HepG2 (cell line): ENCODE measurements around the gene LRRN2. TPM values are rescaled to one million over a fixed set of nuclear protein-coding genes. Genes with fewer than 3 reads are reported as not detected.

Experiments
- ATAC-seq: fragments of 200-7000 bp; cut with Tn5 transposase; 3 replicates; pipeline ENCODE4 v1.9.1; 2020; ENCODE audit warnings: mild to moderate bottlenecking, moderate library complexity
- BruUV-seq: library from RNA; stranded (reverse); fragments of 400-500 nt; replicated peaks from 2 replicates; lab custom pipeline; 2021; lab: Mats Ljungman, UMichigan
- CTCF ChIA-PET: fragments of 300-600 bp; formaldehyde crosslinking; extraction: SDS; loops from one replicate; lab custom pipeline; 2021; ENCODE audit warnings: low total read pairs, inconsistent platforms, low intra/inter-chr PET ratio; lab: Yijun Ruan, JAX
- POLR2A ChIA-PET: fragments of 350-600 bp; sonication (Branson Sonifier 250); formaldehyde crosslinking; loops from one replicate; lab custom pipeline; 2020; ENCODE audit warnings: antibody characterized with exemption, inconsistent platforms; lab: Yijun Ruan, JAX
- DNase-seq: peaks from one replicate; pipeline ENCODE4 v3.0.0-alpha.2; 2015; ENCODE audit warnings: low spot score
- FAIRE-seq: peaks from 3 replicates; lab custom pipeline; 2011; peaks lifted over from hg19 to GRCh38; lab: Jason Lieb, UNC
- H2AFZ ChIP-seq: one replicate; pipeline ENCODE4 v1.6.1; 2011; ENCODE audit warnings: low read length, inconsistent platforms
- H3K27ac ChIP-seq: fragments of 300-600 bp; 3 replicates; pipeline ENCODE4 v1.8.0; 2011; ENCODE audit warnings: mixed run types, mild to moderate bottlenecking, mixed read lengths, low read length, inconsistent platforms; ENCODE audit not compliant: insufficient read depth; ENCODE audit errors: extremely low read length
- H3K27me3 ChIP-seq, 2 experiments: fragments of 200-600 bp in 1 of 2; 2 replicates in 1 of 2; 3 replicates in 1 of 2; pipeline versions ENCODE4 v1.6.0 to v1.8.0; 2011; ENCODE audit warnings: low read length in 2 of 2, mild to moderate bottlenecking in 2 of 2, moderate library complexity in 2 of 2, inconsistent platforms in 1 of 2; ENCODE audit not compliant: insufficient read depth in 2 of 2, control insufficient read depth in 1 of 2
- H3K36me3 ChIP-seq, 2 experiments: fragments of 200-600 bp in 1 of 2; replicated peaks in 1 of 2; 2 replicates in 1 of 2; 3 replicates in 1 of 2; pipeline versions ENCODE4 v1.5.1 to v1.8.0; 2011; ENCODE audit warnings: low read length in 2 of 2, inconsistent platforms in 1 of 2; ENCODE audit not compliant: insufficient read depth in 2 of 2, control insufficient read depth in 1 of 2
- H3K4me1 ChIP-seq: 2 replicates; pipeline ENCODE4 v1.5.1; 2012; ENCODE audit warnings: low read length, inconsistent platforms; ENCODE audit not compliant: insufficient read depth
- H3K4me2 ChIP-seq: 2 replicates; pipeline ENCODE4 v1.6.0; 2011; ENCODE audit warnings: low read depth, low read length, inconsistent platforms
- H3K4me3 ChIP-seq, 3 experiments: fragments of 200-600 bp in 1 of 3; sonication (generic), shearing (Covaris generic) in 1 of 3; replicated peaks in 1 of 3; 2 replicates each; pipeline ENCODE4 v1.5.1; 2011 to 2016; ENCODE audit warnings: low read length in 3 of 3, inconsistent platforms in 2 of 3, low read depth in 2 of 3, mild to moderate bottlenecking in 2 of 3, control low read depth in 1 of 3, mixed read lengths in 1 of 3; ENCODE audit not compliant: insufficient read depth in 1 of 3
- H3K79me2 ChIP-seq: one replicate; pipeline ENCODE4 v1.6.1; 2011; ENCODE audit warnings: low read length, inconsistent platforms; ENCODE audit not compliant: insufficient read depth
- H3K9ac ChIP-seq: 2 replicates; pipeline ENCODE4 v1.6.0; 2011; ENCODE audit warnings: mild to moderate bottlenecking, low read depth, low read length, inconsistent platforms; ENCODE audit not compliant: insufficient read depth
- H3K9me3 ChIP-seq: 2 replicates; pipeline ENCODE4 v1.5.1; 2012; ENCODE audit warnings: mild to moderate bottlenecking, low read length
- H4K20me1 ChIP-seq: 2 replicates; pipeline ENCODE4 v1.6.0; 2011; ENCODE audit warnings: inconsistent platforms, mild to moderate bottlenecking, low read length, moderate library complexity; ENCODE audit not compliant: insufficient read depth
- ATF7-NPFF ChIP-seq: sonication (generic); formaldehyde crosslinking; IDR thresholded peaks from 2 replicates; pipeline ENCODE4 v1.8.1; 2023; ENCODE audit warnings: mild to moderate bottlenecking, low read depth, missing genetic modification reagents, moderate library complexity
- FOXK1 ChIP-seq: sonication (generic); formaldehyde crosslinking; IDR thresholded peaks from 2 replicates; pipeline ENCODE4 v1.4.0; 2020; ENCODE audit warnings: low read depth, missing genetic modification reagents, borderline replicate concordance
- KAT2B ChIP-seq: fragments of 150-350 bp; IDR thresholded peaks from 2 replicates; pipeline ENCODE4 v1.6.1; 2014; ENCODE audit warnings: low read depth, low read length, borderline replicate concordance
- KDM4B ChIP-seq: sonication (generic); formaldehyde crosslinking; IDR thresholded peaks from 2 replicates; pipeline ENCODE4 v1.4.0; 2020; ENCODE audit warnings: missing genetic modification reagents
- RXRB ChIP-seq: IDR thresholded peaks from 2 replicates; pipeline ENCODE4 v1.6.1; 2016; ENCODE audit warnings: borderline replicate concordance, missing genetic modification reagents, missing compliant biosample characterization
- TCF12 ChIP-seq, 2 experiments: fragments of 450-650 bp in 1 of 2; sonication (generic) in 1 of 2; formaldehyde crosslinking in 1 of 2; IDR thresholded peaks; 2 replicates each; pipeline versions ENCODE4 v1.6.1 to v1.8.0; 2017 to 2022; ENCODE audit warnings: antibody characterized with exemption in 1 of 2, mild to moderate bottlenecking in 1 of 2, missing genetic modification reagents in 1 of 2, moderate library complexity in 1 of 2
- ZNF354B ChIP-seq: sonication (generic); formaldehyde crosslinking; IDR thresholded peaks from 2 replicates; pipeline ENCODE4 v1.8.0; 2022; ENCODE audit warnings: mild to moderate bottlenecking, missing genetic modification reagents
- ZNF879 ChIP-seq: sonication (generic); formaldehyde crosslinking; IDR thresholded peaks from 2 replicates; pipeline ENCODE4 v1.8.1; 2023; ENCODE audit warnings: missing genetic modification reagents
- WGBS: methylation state at CpG from one replicate; pipeline ENCODE4 v1.1.6; 2017; ENCODE audit warnings: low lambda C conversion rate; 5-methylcytosine and 5-hydroxymethylcytosine counted together
- in situ Hi-C: cut with HindIII; loops from 2 replicates; pipeline ENCODE4 v1.10.0; 2017; ENCODE audit warnings: low pct_unique_long_range_greater_than_20kb; ENCODE audit not compliant: extremely low pct_ligation_motif_present
- intact Hi-C: fragments of 100-400 bp; cut with micrococcal nuclease; formaldehyde crosslinking; loops from one replicate; pipeline ENCODE4 v1.10.0; 2022; ENCODE audit not compliant: unreplicated experiment
- polyA plus RNA-seq, 8 experiments: library from polyadenylated mRNA; depleted of rRNA in 3 of 8; stranded (reverse) in 7 of 8; unstranded in 1 of 8; fragments of >200 nt; fragmentation: Illumina TruSeq in 4 of 8; extraction: Trizol in 4 of 8; gene quantifications; 2 replicates each; pipeline versions ENCODE4 v1.2.1 to v1.2.3, GENCODE V29; 2011 to 2016; ENCODE audit warnings: low read depth in 4 of 8, missing spikeins in 1 of 8, mixed read lengths in 1 of 8; ENCODE audit not compliant: insufficient read depth in 1 of 8
- total RNA-seq, 5 experiments: library from RNA; depleted of rRNA; stranded (reverse); fragments of >200 nt; fragmentation: Illumina TruSeq; extraction: Trizol; gene quantifications; 2 replicates each; pipeline ENCODE4 v1.2.3, GENCODE V29; 2016; ENCODE audit warnings: low read depth in 1 of 5
- TF ChIP-seq, protein P1 (sequence below): sonication (generic); formaldehyde crosslinking; IDR thresholded peaks from 2 replicates; pipeline ENCODE4 v1.8.1; 2023; ENCODE audit warnings: mild to moderate bottlenecking, moderate library complexity, missing genetic modification reagents
- TF ChIP-seq, protein P2 (sequence below): sonication (generic); formaldehyde crosslinking; conservative IDR thresholded peaks from 2 replicates; pipeline ENCODE4 v1.4.0; 2020; ENCODE audit warnings: mild to moderate bottlenecking, missing genetic modification reagents, moderate library complexity

The LRRN2 gene
- total and polyA plus RNA-seq, 2 of the 13 experiments (the other 11 are each of a cell fraction or from before 2014, with no cell fraction given), result not detected

DNA sequence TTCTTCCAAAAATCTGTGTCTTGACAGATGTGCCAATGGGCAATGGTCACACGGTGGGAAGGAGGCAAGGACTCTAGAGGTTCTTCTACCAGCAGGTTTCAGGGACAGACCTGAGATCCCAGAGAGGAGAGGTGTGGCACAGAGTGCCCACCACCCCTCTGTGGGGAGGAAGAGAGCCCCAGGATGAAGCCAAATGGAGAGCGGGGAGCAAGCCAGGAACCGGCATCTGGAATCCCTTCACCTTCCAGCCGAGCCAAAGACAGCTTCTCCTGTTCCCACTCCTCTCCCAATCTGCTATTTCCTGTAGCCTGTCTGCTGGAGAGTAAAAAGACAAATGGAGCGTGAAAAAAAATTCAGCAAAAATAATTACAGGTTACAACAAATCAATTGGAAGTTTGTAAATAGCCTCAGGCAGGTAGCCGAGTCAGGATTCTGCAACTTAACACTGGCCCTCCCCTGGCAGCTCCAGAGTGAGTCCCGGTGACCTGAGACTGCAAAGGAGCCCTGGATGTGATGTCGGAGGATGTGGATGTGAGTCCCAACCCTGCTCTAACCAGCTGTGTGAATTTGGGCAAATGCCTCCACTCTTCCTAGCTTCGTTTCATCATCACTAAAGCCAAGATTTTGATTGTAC, 45.4 kb upstream of the LRRN2 start:
- peaks cover 7% of the 10 kb centered on the region for H3K4me1 ChIP-seq

More for the DNA sequence above, 45.4 kb upstream of the LRRN2 start:
- CTCF ChIA-PET, result no interaction called here
- Histone ChIP-seq H3K4me2 (no peak overlapping the region), H3K79me2 (no peaks in the 10 kb centered on the region), H3K27me3 (peaks cover 0 to 6% of the 10 kb centered on the region in 2 experiments; a peak in 2 of 5 replicates), H3K27ac (no peak overlapping the region), H3K9me3 (no peaks in the 10 kb centered on the region), H3K4me3 (no peak overlapping the region), H3K9ac (no peak overlapping the region), H3K36me3 (no peaks in the 10 kb centered on the region), H4K20me1 (no peaks in the 10 kb centered on the region), H2AFZ (no peak overlapping the region)
- POLR2A ChIA-PET, result no interaction called here
- intact Hi-C loops (no loop called here), in situ Hi-C loops (no loop called here)
- DNase-seq (no peak), ATAC-seq (no peak), FAIRE-seq (no peak)
- TF ChIP-seq ZNF879 (CRISPR knock-in tag), result no peak
- no peak for TF ChIP-seq KDM4B (CRISPR knock-in tag)
- no peak for TF ChIP-seq KAT2B
- TF ChIP-seq, protein P1, sequence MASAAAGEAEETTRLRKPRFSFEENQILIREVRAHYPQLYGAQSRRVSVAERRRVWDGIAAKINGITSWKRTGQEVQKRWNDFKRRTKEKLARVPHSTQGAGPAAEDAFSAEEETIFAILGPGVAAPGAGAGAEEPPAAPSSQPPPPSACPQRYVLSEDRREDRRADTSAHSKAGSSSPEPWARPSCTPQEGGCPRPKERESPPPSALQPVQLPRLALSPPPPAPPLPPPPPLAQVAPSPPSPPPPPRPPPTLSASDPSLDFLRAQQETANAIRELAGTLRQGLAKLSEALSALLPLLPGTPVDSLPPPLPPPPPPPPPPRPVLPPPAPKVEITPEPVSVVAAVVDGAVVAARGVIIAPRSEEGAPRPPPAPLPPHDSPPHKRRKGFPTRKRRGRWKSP (CRISPR knock-in tag), result no peak
- TF ChIP-seq, protein P2, sequence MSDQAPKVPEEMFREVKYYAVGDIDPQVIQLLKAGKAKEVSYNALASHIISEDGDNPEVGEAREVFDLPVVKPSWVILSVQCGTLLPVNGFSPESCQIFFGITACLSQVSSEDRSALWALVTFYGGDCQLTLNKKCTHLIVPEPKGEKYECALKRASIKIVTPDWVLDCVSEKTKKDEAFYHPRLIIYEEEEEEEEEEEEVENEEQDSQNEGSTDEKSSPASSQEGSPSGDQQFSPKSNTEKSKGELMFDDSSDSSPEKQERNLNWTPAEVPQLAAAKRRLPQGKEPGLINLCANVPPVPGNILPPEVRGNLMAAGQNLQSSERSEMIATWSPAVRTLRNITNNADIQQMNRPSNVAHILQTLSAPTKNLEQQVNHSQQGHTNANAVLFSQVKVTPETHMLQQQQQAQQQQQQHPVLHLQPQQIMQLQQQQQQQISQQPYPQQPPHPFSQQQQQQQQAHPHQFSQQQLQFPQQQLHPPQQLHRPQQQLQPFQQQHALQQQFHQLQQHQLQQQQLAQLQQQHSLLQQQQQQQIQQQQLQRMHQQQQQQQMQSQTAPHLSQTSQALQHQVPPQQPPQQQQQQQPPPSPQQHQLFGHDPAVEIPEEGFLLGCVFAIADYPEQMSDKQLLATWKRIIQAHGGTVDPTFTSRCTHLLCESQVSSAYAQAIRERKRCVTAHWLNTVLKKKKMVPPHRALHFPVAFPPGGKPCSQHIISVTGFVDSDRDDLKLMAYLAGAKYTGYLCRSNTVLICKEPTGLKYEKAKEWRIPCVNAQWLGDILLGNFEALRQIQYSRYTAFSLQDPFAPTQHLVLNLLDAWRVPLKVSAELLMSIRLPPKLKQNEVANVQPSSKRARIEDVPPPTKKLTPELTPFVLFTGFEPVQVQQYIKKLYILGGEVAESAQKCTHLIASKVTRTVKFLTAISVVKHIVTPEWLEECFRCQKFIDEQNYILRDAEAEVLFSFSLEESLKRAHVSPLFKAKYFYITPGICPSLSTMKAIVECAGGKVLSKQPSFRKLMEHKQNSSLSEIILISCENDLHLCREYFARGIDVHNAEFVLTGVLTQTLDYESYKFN, result no peak
- TF ChIP-seq FOXK1 (CRISPR knock-in tag), result no peak
- no peak for TF ChIP-seq TCF12 (IDR thresholded peaks at IDR 0.05)
- TF ChIP-seq TCF12 (CRISPR knock-in tag; IDR thresholded peaks at IDR 0.05), result no peak
- TF ChIP-seq ZNF354B (CRISPR knock-in tag), result no peak
- TF ChIP-seq RXRB (CRISPR knock-in tag), result no peak
- TF ChIP-seq ATF7-NPFF (CRISPR knock-in tag), result no peak
- BruUV-seq, result no TSS peak
- 32% methylated on average over 9 of the region's 9 CpGs for WGBS
